Measurements from ENCODE around the gene SETDB2.

DNA sequence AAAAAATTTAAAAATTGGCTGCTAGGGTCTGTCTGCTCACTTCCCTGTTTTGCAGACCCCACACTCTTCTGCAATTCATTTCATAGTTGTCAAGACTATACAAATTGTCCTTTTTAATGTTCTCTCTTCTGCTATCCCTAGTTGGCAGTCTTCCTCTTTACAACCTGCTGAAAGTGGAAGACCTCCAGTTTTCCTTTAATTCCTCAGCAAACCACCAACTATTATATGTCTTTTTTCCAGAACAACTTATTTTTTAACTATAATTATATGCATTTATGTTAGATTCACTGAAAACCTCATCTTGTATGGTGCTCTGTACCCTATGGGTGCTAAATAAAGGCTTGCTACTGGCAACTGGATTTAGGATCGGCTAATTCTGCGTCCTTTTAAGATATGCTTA lies 50.6 kb downstream of the SETDB2 start:
- TF ChIP-seq NFIC (IDR thresholded peaks at IDR 0.05): no peak
- no peak for TF ChIP-seq TEAD4 (IDR thresholded peaks at IDR 0.05)
- no peak for TF ChIP-seq CEBPB (IDR thresholded peaks at IDR 0.05)
- no peak for TF ChIP-seq EP300 (IDR thresholded peaks at IDR 0.05; ENCODE audit: borderline replicate concordance)
- TF ChIP-seq CREB1 (IDR thresholded peaks at IDR 0.05; ENCODE audit: low read depth): no peak
- TF ChIP-seq, protein P1, sequence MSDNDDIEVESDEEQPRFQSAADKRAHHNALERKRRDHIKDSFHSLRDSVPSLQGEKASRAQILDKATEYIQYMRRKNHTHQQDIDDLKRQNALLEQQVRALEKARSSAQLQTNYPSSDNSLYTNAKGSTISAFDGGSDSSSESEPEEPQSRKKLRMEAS (IDR thresholded peaks at IDR 0.05): no peak
- no peak for TF ChIP-seq TAF1 (IDR thresholded peaks at IDR 0.05; ENCODE audit: low read depth)
- TF ChIP-seq EGR1 (IDR thresholded peaks at IDR 0.05): no peak
- TF ChIP-seq, protein P2, sequence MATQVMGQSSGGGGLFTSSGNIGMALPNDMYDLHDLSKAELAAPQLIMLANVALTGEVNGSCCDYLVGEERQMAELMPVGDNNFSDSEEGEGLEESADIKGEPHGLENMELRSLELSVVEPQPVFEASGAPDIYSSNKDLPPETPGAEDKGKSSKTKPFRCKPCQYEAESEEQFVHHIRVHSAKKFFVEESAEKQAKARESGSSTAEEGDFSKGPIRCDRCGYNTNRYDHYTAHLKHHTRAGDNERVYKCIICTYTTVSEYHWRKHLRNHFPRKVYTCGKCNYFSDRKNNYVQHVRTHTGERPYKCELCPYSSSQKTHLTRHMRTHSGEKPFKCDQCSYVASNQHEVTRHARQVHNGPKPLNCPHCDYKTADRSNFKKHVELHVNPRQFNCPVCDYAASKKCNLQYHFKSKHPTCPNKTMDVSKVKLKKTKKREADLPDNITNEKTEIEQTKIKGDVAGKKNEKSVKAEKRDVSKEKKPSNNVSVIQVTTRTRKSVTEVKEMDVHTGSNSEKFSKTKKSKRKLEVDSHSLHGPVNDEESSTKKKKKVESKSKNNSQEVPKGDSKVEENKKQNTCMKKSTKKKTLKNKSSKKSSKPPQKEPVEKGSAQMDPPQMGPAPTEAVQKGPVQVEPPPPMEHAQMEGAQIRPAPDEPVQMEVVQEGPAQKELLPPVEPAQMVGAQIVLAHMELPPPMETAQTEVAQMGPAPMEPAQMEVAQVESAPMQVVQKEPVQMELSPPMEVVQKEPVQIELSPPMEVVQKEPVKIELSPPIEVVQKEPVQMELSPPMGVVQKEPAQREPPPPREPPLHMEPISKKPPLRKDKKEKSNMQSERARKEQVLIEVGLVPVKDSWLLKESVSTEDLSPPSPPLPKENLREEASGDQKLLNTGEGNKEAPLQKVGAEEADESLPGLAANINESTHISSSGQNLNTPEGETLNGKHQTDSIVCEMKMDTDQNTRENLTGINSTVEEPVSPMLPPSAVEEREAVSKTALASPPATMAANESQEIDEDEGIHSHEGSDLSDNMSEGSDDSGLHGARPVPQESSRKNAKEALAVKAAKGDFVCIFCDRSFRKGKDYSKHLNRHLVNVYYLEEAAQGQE (IDR thresholded peaks at IDR 0.05; ENCODE audit: low read depth): no peak
- no peak for TF ChIP-seq TCF12 (IDR thresholded peaks at IDR 0.05; ENCODE audit: low read depth)
- no peak for TF ChIP-seq RAD21 (IDR thresholded peaks at IDR 0.05; ENCODE audit: low read depth)
- no peak for TF ChIP-seq FOXM1 (IDR thresholded peaks at IDR 0.05; ENCODE audit: borderline replicate concordance, low read depth)
- no peak for TF ChIP-seq YY1 (IDR thresholded peaks at IDR 0.05; ENCODE audit: low read depth)

Data from Ishikawa (cell line).